ENCODE data around the gene KRT3. TPM values are rescaled to one million over a fixed set of nuclear protein-coding genes. Genes with fewer than 3 reads are reported as not detected.

Gene KRT3
- not detected in 2 replicates for total RNA-seq

DNA sequence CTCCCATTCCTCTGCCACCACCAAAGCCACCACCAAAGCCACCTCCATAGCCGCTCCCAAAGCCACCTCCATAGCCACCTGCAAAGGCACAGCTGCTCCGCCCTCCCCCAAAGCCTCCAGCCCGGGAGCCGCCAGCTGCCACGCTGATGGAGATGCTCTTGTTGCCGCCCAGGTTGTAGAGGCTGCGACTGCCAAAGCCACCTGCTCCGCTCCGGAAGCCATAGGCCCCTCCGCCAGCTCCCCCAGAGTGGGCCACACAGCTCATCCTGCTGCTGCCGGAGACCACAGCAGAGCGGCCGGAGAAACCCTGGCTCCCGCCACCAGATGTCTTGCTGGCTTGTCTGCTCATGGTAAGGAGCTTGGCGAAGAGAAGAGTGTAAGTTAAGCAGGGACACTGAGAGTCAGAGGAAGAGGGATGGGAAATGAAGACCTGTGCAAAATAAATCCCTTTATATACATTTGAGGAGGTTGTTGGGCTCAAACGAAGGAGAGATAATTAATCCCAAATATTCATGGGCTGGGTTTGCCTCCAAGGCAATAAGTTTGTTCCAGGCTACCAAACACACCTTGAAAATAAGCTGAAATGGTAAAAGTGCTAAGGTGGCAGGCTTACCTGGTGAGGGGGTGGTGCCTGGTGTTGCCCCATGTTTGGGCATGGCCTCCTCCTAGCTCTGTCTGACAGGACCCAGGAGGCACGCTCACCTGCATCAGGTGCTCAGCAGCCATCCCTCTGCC, at the start of gene KRT3:
TSS of gene KRT3 (minus strand) at position 424 of the 735 bp plus-strand sequence. CDS start at position 349, 75 bp downstream.

DNA sequence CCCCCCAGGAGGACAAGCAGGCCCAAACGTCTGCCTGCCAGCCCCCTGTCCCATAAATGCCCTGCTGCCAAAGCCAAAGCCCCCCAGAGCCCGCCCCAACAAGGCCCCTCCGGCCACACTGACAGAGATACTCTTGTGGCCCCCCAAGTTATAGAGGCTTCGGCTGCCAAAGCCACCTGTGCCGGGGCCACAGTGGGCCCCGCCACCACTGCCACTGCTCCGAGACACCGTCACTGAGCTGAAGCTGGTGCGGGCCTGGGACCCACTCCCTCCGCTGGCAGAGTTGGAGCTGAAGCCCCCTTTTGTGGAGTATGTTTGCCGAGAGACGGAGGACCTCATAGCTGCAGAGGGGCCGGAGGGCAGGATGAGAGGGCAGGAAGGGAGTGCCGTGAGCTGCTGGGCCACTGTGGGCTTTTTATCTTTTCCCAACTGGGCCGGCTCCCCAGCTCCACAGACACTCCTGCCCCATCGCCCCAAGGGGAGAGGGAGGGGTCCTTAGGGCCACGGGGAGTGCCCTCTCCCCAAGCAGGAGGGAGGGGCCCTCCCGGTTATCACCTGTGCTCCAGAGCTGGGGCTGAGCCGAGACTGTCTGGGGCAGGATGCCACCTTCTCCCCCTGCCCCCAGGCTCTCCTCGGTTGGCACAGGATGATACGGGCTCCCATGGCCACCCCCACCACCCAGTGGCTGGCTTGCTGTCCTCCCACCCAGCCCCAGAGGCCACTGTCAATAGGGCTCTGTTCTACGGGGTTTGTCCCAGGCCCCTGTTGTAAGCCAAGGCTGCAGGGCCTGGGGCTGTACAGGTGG, 38.2 kb upstream of the KRT3 start, which contains the start of gene KRT79:
TSS of gene KRT79 (minus strand) at position 390 of the 805 bp plus-strand sequence. CDS start at position 339, 51 bp downstream.

DNA sequence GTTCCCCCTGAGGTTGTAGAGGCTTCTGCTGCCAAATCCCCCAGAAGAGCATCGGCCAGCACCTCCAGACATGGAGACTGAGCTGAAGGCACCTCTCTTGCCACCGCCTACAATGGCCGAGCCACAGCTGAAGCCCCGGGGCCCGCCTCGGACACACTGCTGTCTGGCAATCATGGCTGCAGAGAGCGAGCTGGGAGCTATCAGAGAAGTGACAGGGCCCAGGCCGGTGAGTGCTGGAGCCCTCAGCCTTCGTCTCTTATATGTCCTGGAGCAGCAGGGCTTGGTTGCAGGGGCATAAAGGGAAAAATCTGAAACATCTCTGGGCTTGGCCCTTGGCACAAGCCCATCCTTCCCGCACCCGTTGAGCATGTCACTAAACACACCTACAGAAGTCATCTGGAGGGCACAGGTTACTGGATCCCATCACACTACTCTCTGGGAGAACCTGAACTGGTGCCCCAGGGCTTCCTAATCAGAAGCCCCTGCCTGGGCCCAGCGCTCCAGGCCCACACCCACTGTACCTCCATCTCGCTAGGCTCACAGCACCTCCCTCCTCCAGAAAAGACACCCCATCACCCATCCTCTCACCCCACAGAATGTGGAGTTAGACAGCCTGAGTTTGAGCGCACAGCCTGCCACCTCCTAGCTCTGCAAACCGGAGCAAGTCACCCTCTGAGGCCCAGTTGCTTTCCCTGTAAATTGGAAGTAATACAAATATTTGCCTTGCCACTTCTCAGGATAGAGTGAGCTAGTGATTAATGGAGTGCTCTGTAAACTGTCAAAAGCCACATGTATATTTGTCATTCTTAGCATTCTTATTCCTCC, 18.2 kb upstream of the KRT3 start, which contains the start of gene KRT4:
TSS of gene KRT4 (minus strand) at position 232 of the 825 bp plus-strand sequence. CDS start at position 174, 58 bp downstream.

DNA sequence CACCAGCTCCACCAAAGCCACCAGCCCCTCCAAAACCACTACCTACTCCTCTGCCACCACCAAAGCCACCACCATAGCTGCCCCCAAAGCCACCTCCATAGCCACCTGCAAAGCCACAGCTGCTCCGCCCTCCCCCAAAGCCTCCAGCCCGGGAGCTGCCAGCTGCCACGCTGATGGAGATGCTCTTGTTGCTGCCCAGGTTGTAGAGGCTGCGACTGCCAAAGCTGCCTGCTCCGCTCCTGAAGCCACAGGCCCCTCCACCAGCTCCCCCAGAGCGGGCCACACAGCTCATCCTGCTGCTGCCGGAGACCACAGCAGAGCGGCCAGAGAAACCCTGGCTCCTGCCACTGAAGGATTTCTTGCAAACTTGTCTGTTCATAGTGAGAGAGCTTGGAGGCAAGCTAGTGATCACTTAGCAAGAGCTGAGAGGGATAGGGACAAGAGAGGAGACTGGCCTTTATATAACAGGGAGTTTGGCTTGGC, 19.0 kb downstream of the KRT3 start, which contains the start of gene KRT76:
TSS of gene KRT76 (minus strand) at position 433 of the 483 bp plus-strand sequence. CDS start at position 379, 54 bp downstream.

Small RNA genes lying within 50 kb of the gene (small RNA-seq; reads per million reads assigned to genes)
- not detected for gene AC107016.2

Other genes with a start within 250 kb of the KRT3 start
- not detected in 2 replicates for gene KRT71, start 243.0 kb downstream of the KRT3 start, total RNA-seq
- gene KRT74, start 222.3 kb downstream of the KRT3 start, total RNA-seq = not detected in 2 replicates
- gene KRT72, start 194.7 kb downstream of the KRT3 start, total RNA-seq = not detected in 2 replicates
- not detected in 2 replicates for gene KRT73, start 177.6 kb downstream of the KRT3 start, total RNA-seq
- gene KRT2, start 143.9 kb downstream of the KRT3 start, total RNA-seq = not detected in 2 replicates
- gene KRT1, start 115.7 kb downstream of the KRT3 start, total RNA-seq = not detected in 2 replicates
- gene KRT77, start 92.6 kb downstream of the KRT3 start, total RNA-seq = not detected in 2 replicates
- not detected in 2 replicates for gene KRT76, start 18.8 kb downstream of the KRT3 start, total RNA-seq
- gene KRT4, start 18.0 kb upstream of the KRT3 start, total RNA-seq = 0.39 and 0.43 TPM in 2 replicates
- gene KRT79, start 38.2 kb upstream of the KRT3 start, total RNA-seq = not detected in 2 replicates
- gene KRT78, start 52.9 kb upstream of the KRT3 start, total RNA-seq = not detected in 2 replicates
- gene KRT8, start 109.0 kb upstream of the KRT3 start, total RNA-seq = 7.6 and 11.7 TPM in 2 replicates
- 2.1 and 4.3 TPM in 2 replicates for gene KRT18, start 153.0 kb upstream of the KRT3 start, total RNA-seq
- gene EIF4B, start 210.3 kb upstream of the KRT3 start, total RNA-seq = 1,075 and 1,228 TPM in 2 replicates

Data from articular chondrocyte of knee joint (primary cell).